PC-3 (cell line): ENCODE results near the gene CHN1.

ENCODE experiments used
- CTCF ChIP-seq: fragments of 300-600 bp; sonication (generic); conservative IDR thresholded peaks from 2 replicates; pipeline ENCODE4 v1.5.1; 2017; ENCODE audit warnings: antibody characterized with exemption, low read depth, mild to moderate bottlenecking, low read length
- EZH2 ChIP-seq: fragments of 300-600 bp; sonication (generic); IDR thresholded peaks from one replicate; pipeline ENCODE4 v1.6.1; 2017; ENCODE audit warnings: antibody characterized with exemption, mild to moderate bottlenecking, low read length; ENCODE audit not compliant: unreplicated experiment
- EZH2phosphoT487 ChIP-seq: fragments of 300-600 bp; sonication (generic); IDR thresholded peaks from 2 replicates; pipeline ENCODE4 v1.6.1; 2018; ENCODE audit warnings: mild to moderate bottlenecking, antibody characterized with exemption, low read length, borderline replicate concordance

DNA sequence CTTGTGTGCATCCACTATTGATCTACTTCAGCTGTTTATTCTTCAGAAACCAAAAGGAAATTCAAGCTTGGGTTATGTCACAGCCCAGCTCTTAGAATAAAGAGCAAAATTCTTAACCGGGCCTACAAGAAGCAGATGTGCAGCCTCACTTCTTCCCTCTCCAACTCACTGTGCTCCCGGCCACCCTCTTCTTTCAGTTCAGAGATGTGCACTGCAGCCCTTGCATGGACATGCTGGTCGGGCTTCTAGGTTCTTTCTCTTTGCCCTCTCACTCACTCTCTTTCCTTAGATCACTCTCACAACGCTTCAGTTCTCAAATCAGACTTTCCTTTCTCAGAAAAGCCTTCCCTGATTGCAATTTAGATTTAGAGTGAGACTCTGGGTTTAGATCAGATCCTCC is 104.1 kb downstream of the CHN1 start:
- TF ChIP-seq CTCF = no peak
- no peak for TF ChIP-seq EZH2phosphoT487
- no peak for TF ChIP-seq EZH2
